Loucy (cell line): ENCODE results near the gene DLL4.

Experiments
- H2AFZ ChIP-seq: fragments of 200-600 bp; sonication (generic); 2 replicates; pipeline ENCODE4 v1.6.0; 2016; ENCODE audit warnings: antibody characterized with exemption, mild to moderate bottlenecking, low read length, moderate library complexity
- H3F3A ChIP-seq: fragments of 200-600 bp; 2 replicates; pipeline ENCODE4 v1.6.0; 2016; ENCODE audit warnings: antibody characterized with exemption, low read depth, mild to moderate bottlenecking
- H3K27me3 ChIP-seq: fragments of 200-600 bp; sonication (generic); 2 replicates; pipeline ENCODE4 v1.6.1; 2014; ENCODE audit warnings: low read length, mild to moderate bottlenecking; ENCODE audit not compliant: insufficient read depth, poor library complexity, severe bottlenecking
- H3K36me3 ChIP-seq: fragments of 200-600 bp; sonication (generic); 2 replicates; pipeline ENCODE4 v1.6.1; 2016; ENCODE audit warnings: low read length; ENCODE audit not compliant: insufficient read depth
- H3K4me1 ChIP-seq: fragments of 200-600 bp; sonication (generic); 2 replicates; pipeline ENCODE4 v1.5.1; 2014; ENCODE audit warnings: low read length, mild to moderate bottlenecking; ENCODE audit not compliant: insufficient read depth, poor library complexity, severe bottlenecking
- H3K4me2 ChIP-seq: fragments of 200-600 bp; sonication (generic); 2 replicates; pipeline ENCODE4 v1.6.0; 2014; ENCODE audit warnings: antibody characterized with exemption, low read length, low read depth, mild to moderate bottlenecking; ENCODE audit not compliant: poor library complexity, severe bottlenecking
- H3K4me3 ChIP-seq: fragments of 200-600 bp; sonication (generic); 2 replicates; pipeline ENCODE4 v1.5.1; 2014; ENCODE audit warnings: low read length, mild to moderate bottlenecking, mixed read lengths; ENCODE audit not compliant: poor library complexity, severe bottlenecking
- H3K79me2 ChIP-seq: fragments of 200-600 bp; sonication (generic); 2 replicates; pipeline ENCODE4 v1.6.1; 2014; ENCODE audit warnings: low read length; ENCODE audit not compliant: insufficient read depth
- H3K9ac ChIP-seq: fragments of 200-600 bp; sonication (generic); 2 replicates; pipeline ENCODE4 v1.6.0; 2014; ENCODE audit warnings: mild to moderate bottlenecking, low read depth, low read length, moderate library complexity; ENCODE audit not compliant: poor library complexity, severe bottlenecking
- H3K9me2 ChIP-seq: fragments of 200-600 bp; sonication (generic); replicated peaks from 2 replicates; pipeline ENCODE4 v1.6.1; 2016; ENCODE audit warnings: low read depth, low read length, mixed read lengths
- H3K9me3 ChIP-seq: fragments of 200-600 bp; sonication (generic); 2 replicates; pipeline ENCODE4 v1.6.1; 2014; ENCODE audit warnings: mild to moderate bottlenecking, antibody characterized with exemption, low read length, low read depth; ENCODE audit not compliant: insufficient read depth
- H4K20me1 ChIP-seq: fragments of 200-600 bp; sonication (generic); 2 replicates; pipeline ENCODE4 v1.6.0; 2014; ENCODE audit warnings: antibody characterized with exemption, low read length, mild to moderate bottlenecking; ENCODE audit not compliant: insufficient read depth, poor library complexity, severe bottlenecking
- CTCF ChIP-seq: fragments of 200-600 bp; sonication (generic); conservative IDR thresholded peaks from 2 replicates; pipeline ENCODE4 v1.5.1; 2014; ENCODE audit warnings: mild to moderate bottlenecking, antibody characterized with exemption, low read length
- EZH2phosphoT487 ChIP-seq: fragments of 200-600 bp; IDR thresholded peaks from 2 replicates; pipeline ENCODE4 v1.6.1; 2018; ENCODE audit warnings: antibody characterized with exemption, mild to moderate bottlenecking, moderate library complexity, borderline replicate concordance

Gene DLL4

DNA sequence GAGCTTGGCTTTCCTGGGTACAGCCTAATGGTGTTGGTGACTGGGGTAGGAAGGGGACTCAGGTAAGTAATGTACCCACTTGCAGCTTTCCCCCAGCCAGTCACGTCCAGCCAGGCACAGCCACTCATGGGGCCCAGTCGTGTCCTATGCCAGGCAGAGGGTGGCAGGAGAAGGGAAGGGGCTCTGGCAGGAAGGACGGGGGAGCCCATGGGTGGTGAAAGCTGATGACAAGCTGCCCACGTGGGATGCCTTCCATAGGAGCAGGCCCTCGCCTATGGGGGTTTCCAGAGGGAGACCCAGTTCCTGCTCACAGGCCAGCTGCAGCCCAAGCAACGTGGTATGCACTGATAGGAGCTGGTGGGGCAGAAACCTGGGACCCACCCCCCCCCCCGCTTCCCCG, 34.9 kb downstream of the DLL4 start:
- no peaks in the 10 kb centered on the region for H3K4me1 ChIP-seq
- H3K36me3 ChIP-seq, result no peaks in the 10 kb centered on the region
- H4K20me1 ChIP-seq, result no peaks in the 10 kb centered on the region
- H3K27me3 ChIP-seq, result no peaks in the 10 kb centered on the region
- H3K9ac ChIP-seq, result no peak overlapping the region
- H3K4me2 ChIP-seq, result no peak overlapping the region
- no peaks in the 10 kb centered on the region for H3K79me2 ChIP-seq
- H3F3A ChIP-seq, result no peaks in the 10 kb centered on the region
- no peak overlapping the region for H2AFZ ChIP-seq
- TF ChIP-seq EZH2phosphoT487 (no peak), CTCF (no peak)
- no peak overlapping the region for H3K4me3 ChIP-seq
- H3K9me2 ChIP-seq, result no peaks in the 10 kb centered on the region
- no peaks in the 10 kb centered on the region for H3K9me3 ChIP-seq

DNA sequence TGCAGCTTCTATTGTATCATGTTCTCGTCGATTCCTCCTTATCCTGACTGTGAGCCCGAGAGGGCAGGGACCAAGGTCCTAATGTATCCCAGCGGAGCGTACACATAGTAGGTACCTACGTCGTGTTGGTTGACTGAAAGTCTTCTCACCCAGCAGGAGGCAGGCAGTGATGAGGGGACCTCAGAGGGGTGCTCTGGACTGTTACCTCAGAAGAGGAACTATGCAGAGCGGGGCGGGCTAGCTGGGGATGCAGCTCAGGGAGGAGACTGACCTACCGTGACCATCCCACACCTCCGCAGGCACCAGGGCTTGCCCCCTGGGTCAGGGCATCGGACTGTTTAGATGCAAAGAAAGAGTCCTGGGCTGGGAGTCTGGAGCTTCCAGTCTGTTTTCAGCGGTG, 35.5 kb downstream of the DLL4 start:
- H4K20me1 ChIP-seq, result no peaks in the 10 kb centered on the region
- TF ChIP-seq CTCF (no peak), EZH2phosphoT487 (no peak)
- H3K27me3 ChIP-seq, result no peaks in the 10 kb centered on the region
- no peak overlapping the region for H3K4me2 ChIP-seq
- no peaks in the 10 kb centered on the region for H3K4me1 ChIP-seq
- H3K9ac ChIP-seq, result no peak overlapping the region
- no peaks in the 10 kb centered on the region for H3F3A ChIP-seq
- H3K9me3 ChIP-seq, result no peaks in the 10 kb centered on the region
- H3K4me3 ChIP-seq, result no peak overlapping the region
- no peaks in the 10 kb centered on the region for H3K36me3 ChIP-seq
- H3K9me2 ChIP-seq, result no peaks in the 10 kb centered on the region
- H3K79me2 ChIP-seq, result no peaks in the 10 kb centered on the region
- H2AFZ ChIP-seq, result no peak overlapping the region

DNA sequence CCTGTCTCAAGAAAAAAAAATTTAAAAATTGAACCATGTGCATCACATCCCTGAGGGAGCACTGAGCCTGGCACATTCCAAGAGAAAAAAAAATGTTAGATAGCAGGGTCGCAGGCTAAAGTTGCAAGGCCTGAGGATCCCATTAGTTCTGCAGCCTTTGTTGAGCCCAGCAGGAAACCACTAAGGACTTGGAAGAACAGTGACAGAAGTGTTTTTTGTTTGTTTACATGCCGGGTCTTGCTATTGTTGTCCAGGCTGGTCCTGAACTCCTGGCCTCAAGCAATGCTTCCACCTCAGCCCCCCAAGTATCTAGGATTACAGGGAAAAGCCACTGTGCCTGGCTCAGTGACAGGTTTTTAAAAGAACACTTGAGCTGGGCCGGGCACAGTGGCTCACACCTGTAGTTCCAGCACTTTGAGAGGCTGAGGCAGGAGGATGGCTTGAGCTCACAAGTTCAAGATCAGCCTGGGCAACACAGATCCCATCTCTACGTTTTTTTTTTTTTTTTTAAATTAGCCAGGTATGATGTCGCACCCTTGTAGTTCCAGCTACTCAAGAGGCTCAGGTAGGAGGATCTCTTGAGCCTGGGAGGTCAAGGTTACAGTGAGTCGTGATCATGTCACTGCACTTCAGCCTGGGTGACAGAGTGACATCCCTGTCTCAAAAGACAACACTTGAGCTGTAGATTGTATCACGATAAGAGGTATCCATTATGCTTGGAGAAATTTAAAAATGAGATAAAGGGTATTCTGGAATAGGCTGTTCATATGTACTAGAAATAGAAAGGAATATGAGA, 39.3 kb downstream of the DLL4 start:
- TF ChIP-seq CTCF (no peak), EZH2phosphoT487 (no peak)

More for the DNA sequence above, 39.3 kb downstream of the DLL4 start:
- H3K9me3 ChIP-seq, result no peaks in the 10 kb centered on the region
- H2AFZ ChIP-seq, result no peak overlapping the region
- H3K4me3 ChIP-seq, result no peak overlapping the region
- no peaks in the 10 kb centered on the region for H4K20me1 ChIP-seq
- no peaks in the 10 kb centered on the region for H3K36me3 ChIP-seq
- H3K27me3 ChIP-seq, result no peaks in the 10 kb centered on the region
- H3F3A ChIP-seq, result no peaks in the 10 kb centered on the region
- no peak overlapping the region for H3K4me2 ChIP-seq
- H3K9me2 ChIP-seq, result no peaks in the 10 kb centered on the region
- no peaks in the 10 kb centered on the region for H3K79me2 ChIP-seq
- no peak overlapping the region for H3K9ac ChIP-seq
- H3K4me1 ChIP-seq, result no peaks in the 10 kb centered on the region
